ENCODE measurements around the gene CACNA2D4.

Gene CACNA2D4

GRCh38 chr12:1836854-1837421 is 81.5 kb downstream of the CACNA2D4 start:
- TF ChIP-seq CTCF (IDR thresholded peaks at IDR 0.05; ENCODE audit: control insufficient read depth, insufficient read depth, low read depth, low read length, missing control alignments), result no peak
- no peak for DNase-seq (ENCODE audit: low read depth)
- no peak overlapping the region for H3K4me3 ChIP-seq (ENCODE audit: control insufficient read depth, low read depth, low read length)

GRCh38 chr12:1836241-1836803 is 82.1 kb downstream of the CACNA2D4 start:
- DNase-seq (ENCODE audit: low read depth), result no peak
- H3K4me3 ChIP-seq (ENCODE audit: control insufficient read depth, low read depth, low read length), result no peak overlapping the region
- no peak for TF ChIP-seq CTCF (IDR thresholded peaks at IDR 0.05; ENCODE audit: control insufficient read depth, insufficient read depth, low read depth, low read length, missing control alignments)

GRCh38 chr12:1835211-1836131 is 83.0 kb downstream of the CACNA2D4 start:
- H3K4me3 ChIP-seq (ENCODE audit: control insufficient read depth, low read depth, low read length), result no peak overlapping the region
- DNase-seq (ENCODE audit: low read depth), result no peak
- no peak for TF ChIP-seq CTCF (IDR thresholded peaks at IDR 0.05; ENCODE audit: control insufficient read depth, insufficient read depth, low read depth, low read length, missing control alignments)

GRCh38 chr12:1834186-1834925 is 84.1 kb downstream of the CACNA2D4 start:
- no peak for DNase-seq (ENCODE audit: low read depth)
- no peak for TF ChIP-seq CTCF (IDR thresholded peaks at IDR 0.05; ENCODE audit: control insufficient read depth, insufficient read depth, low read depth, low read length, missing control alignments)
- H3K4me3 ChIP-seq (ENCODE audit: control insufficient read depth, low read depth, low read length), result no peak overlapping the region

GRCh38 chr12:1833596-1834028 is 84.8 kb downstream of the CACNA2D4 start:
- DNase-seq (ENCODE audit: low read depth), result no peak
- no peak for TF ChIP-seq CTCF (IDR thresholded peaks at IDR 0.05; ENCODE audit: control insufficient read depth, insufficient read depth, low read depth, low read length, missing control alignments)

More at GRCh38 chr12:1833596-1834028, 84.8 kb downstream of the CACNA2D4 start:
- no peak overlapping the region for H3K4me3 ChIP-seq (ENCODE audit: control insufficient read depth, low read depth, low read length)

Data from AG09309 (cell line).